GM12873 (cell line): ENCODE data around the gene WNT11.

Source experiments
- TF ChIP-seq, protein P1 (sequence below): IDR thresholded peaks from 2 replicates; pipeline ENCODE4 v1.5.1; 2012; ENCODE audit warnings: low read depth, mild to moderate bottlenecking, moderate library complexity, low read length, control low read depth; ENCODE audit not compliant: insufficient read depth; ENCODE audit errors: missing control alignments

Gene WNT11

DNA sequence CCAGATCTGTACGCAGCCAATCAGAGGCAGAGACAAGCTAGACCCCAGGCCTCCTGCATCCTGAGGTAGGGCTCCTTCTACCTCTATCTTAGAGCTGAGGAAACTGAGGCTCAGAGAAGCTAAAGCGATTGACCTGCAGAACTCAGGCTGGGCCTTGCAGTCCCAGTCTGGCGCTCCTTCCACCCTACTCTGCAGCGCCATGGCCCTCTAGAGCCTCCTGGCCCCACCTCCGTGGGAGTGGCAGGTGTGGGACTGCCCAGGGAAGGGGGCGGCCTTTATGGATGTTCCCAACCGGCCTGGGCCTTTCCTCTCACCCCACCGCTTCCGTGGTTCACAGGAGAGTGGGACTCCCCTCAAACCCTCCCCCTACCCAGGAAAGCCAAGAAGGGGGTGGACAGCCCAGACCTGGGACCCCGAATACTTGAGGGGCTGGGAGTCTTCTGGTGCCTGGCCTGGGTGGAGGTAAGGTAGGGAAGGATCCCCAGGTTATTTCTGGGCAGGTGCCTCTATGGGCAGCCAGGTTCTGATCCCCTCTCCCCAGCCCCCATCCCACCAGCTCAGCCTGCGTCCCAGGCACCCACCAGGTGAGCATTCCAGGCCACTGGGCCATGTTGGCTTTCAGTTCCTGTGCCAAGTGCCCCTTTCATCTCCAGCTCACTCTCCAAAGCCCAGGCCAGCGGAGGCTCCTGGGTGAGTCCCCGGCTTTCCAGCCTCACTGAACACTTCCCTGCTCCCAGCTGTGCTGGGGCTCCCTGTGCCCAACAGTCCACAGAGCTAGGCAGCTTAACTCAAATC lies 3.0 kb downstream of the WNT11 start:
- TF ChIP-seq, protein P1, sequence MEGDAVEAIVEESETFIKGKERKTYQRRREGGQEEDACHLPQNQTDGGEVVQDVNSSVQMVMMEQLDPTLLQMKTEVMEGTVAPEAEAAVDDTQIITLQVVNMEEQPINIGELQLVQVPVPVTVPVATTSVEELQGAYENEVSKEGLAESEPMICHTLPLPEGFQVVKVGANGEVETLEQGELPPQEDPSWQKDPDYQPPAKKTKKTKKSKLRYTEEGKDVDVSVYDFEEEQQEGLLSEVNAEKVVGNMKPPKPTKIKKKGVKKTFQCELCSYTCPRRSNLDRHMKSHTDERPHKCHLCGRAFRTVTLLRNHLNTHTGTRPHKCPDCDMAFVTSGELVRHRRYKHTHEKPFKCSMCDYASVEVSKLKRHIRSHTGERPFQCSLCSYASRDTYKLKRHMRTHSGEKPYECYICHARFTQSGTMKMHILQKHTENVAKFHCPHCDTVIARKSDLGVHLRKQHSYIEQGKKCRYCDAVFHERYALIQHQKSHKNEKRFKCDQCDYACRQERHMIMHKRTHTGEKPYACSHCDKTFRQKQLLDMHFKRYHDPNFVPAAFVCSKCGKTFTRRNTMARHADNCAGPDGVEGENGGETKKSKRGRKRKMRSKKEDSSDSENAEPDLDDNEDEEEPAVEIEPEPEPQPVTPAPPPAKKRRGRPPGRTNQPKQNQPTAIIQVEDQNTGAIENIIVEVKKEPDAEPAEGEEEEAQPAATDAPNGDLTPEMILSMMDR: no peak

DNA sequence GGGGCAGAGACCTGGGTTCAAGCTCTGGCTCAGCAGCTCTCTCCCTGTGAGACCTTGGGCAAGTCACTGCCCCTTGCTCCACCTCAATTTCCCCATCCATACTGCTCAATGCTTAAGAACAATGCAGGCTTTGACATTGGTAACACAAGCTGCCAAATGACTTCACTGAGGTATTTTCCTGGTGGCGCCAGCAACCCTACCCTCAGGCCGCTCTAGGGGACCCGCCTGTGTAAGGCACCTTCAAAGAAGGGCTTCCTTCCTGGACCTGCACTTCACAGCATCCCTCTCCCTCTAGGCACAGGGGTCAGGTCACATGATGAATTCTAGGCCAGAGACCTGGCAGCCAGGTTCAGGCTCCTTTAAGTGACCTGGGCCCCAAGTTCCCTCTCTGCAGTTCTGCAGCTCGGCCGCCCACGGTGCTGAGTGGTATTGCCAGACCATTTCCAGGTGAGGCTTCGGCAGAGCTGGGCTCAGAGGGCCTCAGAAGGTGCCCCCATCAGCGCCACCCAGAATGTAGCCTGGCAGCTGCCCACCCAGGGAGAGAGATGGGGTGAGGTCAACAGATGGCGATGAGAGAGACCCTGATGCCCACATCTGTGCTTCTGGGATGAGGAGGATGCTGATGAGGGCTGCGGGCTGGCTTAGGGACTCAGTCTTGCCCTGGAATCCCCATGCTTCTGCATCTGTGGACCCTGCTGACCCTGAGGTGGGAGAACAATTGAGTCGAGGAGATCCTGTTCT lies 4.5 kb downstream of the WNT11 start:
- TF ChIP-seq, protein P1: no peak

DNA sequence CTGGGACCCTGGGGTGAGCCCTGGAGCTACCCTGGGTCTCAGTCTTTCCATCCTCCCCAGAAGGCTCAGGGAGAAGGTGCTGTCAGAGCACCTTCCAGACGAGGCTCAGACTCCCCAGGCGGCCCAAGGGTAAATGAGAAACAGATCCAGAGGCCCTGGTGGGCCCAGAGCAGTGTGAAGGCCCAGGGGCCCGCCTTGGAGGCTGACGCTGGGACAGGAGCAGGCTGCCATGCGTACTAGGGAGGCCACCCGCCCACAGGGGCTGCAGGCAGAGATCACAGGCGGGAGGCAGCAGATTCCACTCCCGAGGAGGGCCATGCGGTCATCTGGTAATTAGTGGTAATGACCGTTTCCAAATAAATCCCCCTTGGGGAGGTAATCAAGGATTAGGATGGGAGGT lies 5.2 kb downstream of the WNT11 start:
- TF ChIP-seq, protein P1: no peak

DNA sequence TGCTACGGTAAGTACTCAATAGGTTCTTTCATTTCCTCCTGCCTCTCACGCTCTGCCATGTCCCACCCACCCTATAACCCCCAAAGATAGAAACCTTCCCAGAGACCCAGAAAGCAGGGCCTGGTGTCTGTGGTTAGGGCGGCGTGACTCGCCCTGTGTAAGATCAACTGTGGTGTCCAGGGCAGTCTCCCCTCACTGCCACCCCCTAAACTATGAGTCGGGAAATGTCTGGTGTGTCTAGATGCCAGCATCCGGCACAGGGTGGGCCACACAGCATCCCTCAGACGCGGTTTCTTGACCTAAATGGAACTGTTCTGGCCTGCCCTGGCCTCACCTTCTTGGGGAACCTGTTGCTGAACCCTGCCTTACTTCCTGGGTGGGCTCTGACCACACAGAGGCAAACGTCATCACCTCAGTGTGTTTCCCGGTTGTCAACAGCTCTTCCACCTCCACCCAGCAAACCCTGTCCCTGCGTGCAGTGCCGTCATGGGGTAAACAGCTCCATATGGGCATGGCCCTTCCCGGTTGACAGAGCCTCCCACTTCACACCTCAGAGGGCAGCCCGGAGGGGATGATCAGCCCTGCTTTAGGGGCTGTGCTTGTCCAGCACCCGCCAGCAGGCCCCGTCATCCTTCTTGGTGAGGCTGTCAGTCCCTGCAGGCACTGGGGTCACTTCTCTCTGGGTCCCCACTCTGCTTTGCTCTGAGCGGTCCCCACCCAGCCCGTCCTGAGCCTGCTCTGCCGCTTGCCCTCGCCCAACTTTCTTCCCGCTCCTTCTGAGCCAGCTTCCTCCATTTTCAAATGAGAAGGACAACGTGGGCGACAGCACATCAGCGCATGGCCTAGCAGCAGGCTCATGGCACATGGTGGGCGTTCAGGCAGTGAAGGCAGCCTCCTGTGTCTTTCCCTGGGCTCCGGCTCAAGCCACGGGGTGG lies 6.0 kb downstream of the WNT11 start:
- TF ChIP-seq, protein P1: no peak

DNA sequence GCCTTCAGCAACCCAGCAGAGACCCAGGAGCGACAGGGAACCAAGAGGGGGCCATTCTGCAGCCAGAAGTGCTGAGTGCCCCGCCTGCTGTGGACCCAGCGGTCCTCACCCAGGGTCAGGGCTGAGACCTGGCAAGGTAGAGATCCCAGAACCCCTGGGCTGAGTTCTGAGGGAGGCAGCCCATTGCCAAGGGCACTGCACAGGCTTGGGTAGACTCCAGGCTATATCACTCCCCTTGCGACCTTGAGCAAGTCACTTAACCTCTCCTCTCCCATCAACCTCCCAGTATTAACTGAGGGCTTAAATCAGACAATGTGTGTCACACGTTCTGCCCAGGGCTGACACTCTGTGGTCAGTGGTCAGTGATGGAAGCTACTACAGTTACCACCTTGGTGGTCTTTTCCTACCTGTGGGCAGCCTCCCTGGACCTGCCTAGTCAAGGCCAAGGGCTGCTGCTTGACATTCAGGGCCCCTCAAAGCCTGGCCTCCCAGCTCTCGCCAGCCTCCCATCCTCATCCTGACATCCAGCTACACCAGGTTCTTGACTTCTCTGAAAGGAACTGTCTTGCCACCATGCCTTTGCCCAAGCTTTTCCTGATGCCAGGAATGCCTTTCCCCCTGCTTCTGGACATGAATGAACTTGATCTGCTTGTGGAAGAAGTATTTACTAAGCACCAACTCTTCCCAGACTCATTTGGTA lies 8.2 kb downstream of the WNT11 start:
- TF ChIP-seq, protein P1: no peak

DNA sequence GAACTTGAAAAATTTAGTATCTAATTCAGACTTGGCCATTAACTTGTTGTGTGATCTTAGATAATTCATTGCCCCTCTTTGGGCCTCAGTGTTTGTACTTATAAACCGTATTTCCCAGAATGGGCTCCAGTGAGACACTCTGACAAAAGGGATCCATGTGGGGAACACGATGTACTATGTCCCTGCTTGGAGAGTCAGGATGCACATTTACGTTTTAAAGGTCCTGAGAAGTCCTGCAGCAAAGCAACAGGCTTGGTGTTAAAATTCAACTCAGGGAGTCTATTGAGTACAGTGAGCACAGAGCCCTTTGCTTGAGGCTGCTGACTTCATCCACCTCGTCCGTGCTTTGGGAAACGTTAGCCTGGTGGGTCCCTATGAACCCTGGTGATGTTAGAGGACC lies 9.0 kb downstream of the WNT11 start:
- TF ChIP-seq, protein P1: no peak
